PC-9 (cell line): Measurements from ENCODE around the gene PTPDC1.

ENCODE experiments used
- CTCF ChIP-seq: fragments of 200-600 bp; sonication (generic); conservative IDR thresholded peaks from 2 replicates; pipeline ENCODE4 v1.6.1; 2017; ENCODE audit warnings: mixed run types, antibody characterized with exemption, mild to moderate bottlenecking, moderate library complexity
- EZH2 ChIP-seq: fragments of 200-600 bp; sonication (generic); IDR thresholded peaks from 2 replicates; pipeline ENCODE4 v1.8.0; 2017; ENCODE audit warnings: antibody characterized with exemption, low read depth

- TF ChIP-seq EZH2 (no peak), CTCF (no peak)
These were observed 26.3 kb upstream of the PTPDC1 start for GRCh38 chr9:94057918-94058317.
